Gastrocnemius medialis (tissue), 4 donors: Measurements from ENCODE around the gene NHERF1.

Experiments used
- CTCF ChIP-seq, 5 experiments: fragments of 450-650 bp in 3 of 5; fragments of 200-600 bp in 2 of 5; sonication (generic) in 2 of 5; IDR thresholded peaks in 4 of 5; conservative IDR thresholded peaks in 1 of 5; 1 replicate in 4 of 5; 2 replicates in 1 of 5; pipeline ENCODE4 v1.5.1; 2016 to 2019; ENCODE audit warnings: antibody characterized with exemption in 5 of 5, mild to moderate bottlenecking in 3 of 5, moderate library complexity in 3 of 5
- POLR2A ChIP-seq, 2 donors: fragments of 450-650 bp; IDR thresholded peaks; one replicate each; pipeline ENCODE4 v1.6.1; 2017; ENCODE audit warnings: antibody characterized with exemption in 2 of 2, mild to moderate bottlenecking in 2 of 2, moderate library complexity in 2 of 2

- no peak for TF ChIP-seq CTCF (IDR thresholded peaks at IDR 0.05 in 4 of 5, conservative IDR thresholded peaks at IDR 0.05 in 1 of 5)
- TF ChIP-seq POLR2A (IDR thresholded peaks at IDR 0.05): no peak
Measured at GRCh38 chr17:74785096-74785980, 36.9 kb downstream of the NHERF1 start.
